HL-60/S4 treated with retinoic acid at 250 ng/mL for 4 days and 3 days (cell line): ENCODE data around the gene KRTAP5-2.

Experiments used
- in situ Hi-C: fragments of 300-500 bp; cut with MboI; formaldehyde crosslinking; loops from 2 replicates; pipeline ENCODE4 v1.7.0; 2022; ENCODE audit warnings: low sequenced_read_pairs

Gene KRTAP5-2

GRCh38 chr11:1568441-1568911, 29.6 kb downstream of the KRTAP5-2 start:
- in situ Hi-C loops = no loop called here

GRCh38 chr11:1567721-1568100, 30.4 kb downstream of the KRTAP5-2 start:
- in situ Hi-C loops = no loop called here

- in situ Hi-C loops = no loop called here
Observed at GRCh38 chr11:1567052-1567720, 30.9 kb downstream of the KRTAP5-2 start.

GRCh38 chr11:1566381-1567051, 31.6 kb downstream of the KRTAP5-2 start:
- in situ Hi-C loops = no loop called here

- in situ Hi-C loops = no loop called here
Observed at GRCh38 chr11:1565904-1566247, 32.2 kb downstream of the KRTAP5-2 start.

- in situ Hi-C loops = no loop called here
Observed at GRCh38 chr11:1565173-1565903, 32.8 kb downstream of the KRTAP5-2 start.

GRCh38 chr11:1564535-1565172, 33.4 kb downstream of the KRTAP5-2 start:
- in situ Hi-C loops = no loop called here

- in situ Hi-C loops = no loop called here
Observed at GRCh38 chr11:1563697-1564534, 34.2 kb downstream of the KRTAP5-2 start.

- in situ Hi-C loops = no loop called here
Observed at GRCh38 chr11:1563149-1563638, 34.9 kb downstream of the KRTAP5-2 start.

GRCh38 chr11:1562469-1563148, 35.5 kb downstream of the KRTAP5-2 start:
- in situ Hi-C loops = no loop called here

- in situ Hi-C loops = no loop called here
Observed at GRCh38 chr11:1561955-1562354, 36.1 kb downstream of the KRTAP5-2 start.

GRCh38 chr11:1561266-1561665, 36.8 kb downstream of the KRTAP5-2 start:
- in situ Hi-C loops = no loop called here

GRCh38 chr11:1560649-1561251, 37.3 kb downstream of the KRTAP5-2 start:
- in situ Hi-C loops = no loop called here

- in situ Hi-C loops = no loop called here
Observed at GRCh38 chr11:1560002-1560648, 38.0 kb downstream of the KRTAP5-2 start.

- in situ Hi-C loops = no loop called here
Observed at GRCh38 chr11:1559111-1559951, 38.8 kb downstream of the KRTAP5-2 start.

- in situ Hi-C loops = no loop called here
Observed at GRCh38 chr11:1558775-1559110, 39.4 kb downstream of the KRTAP5-2 start.

GRCh38 chr11:1557904-1558774, 40.0 kb downstream of the KRTAP5-2 start:
- in situ Hi-C loops = no loop called here
